ENCODE measurements around the gene PPP1R3F. TPM values are rescaled to one million over a fixed set of nuclear protein-coding genes. Genes with fewer than 3 reads are reported as not detected.
A peak's percentile ranks its signal among the peaks of the same experiment; 100 is the strongest.

The PPP1R3F gene
- polyA plus RNA-seq, 3 donors, result 0.47 to 1.6 (median 1.6) TPM

GRCh38 chrX:49231333-49232000, 38.1 kb upstream of the PPP1R3F start:
- 94% methylated on average over 3 of the region's 10 CpGs for WGBS (ENCODE audit: insufficient coverage)
- Mint-ChIP-seq H3K36me3 (no peaks in the 10 kb centered on the region), H3K9me3 (peaks cover 0 to 26% (median 10%) of the 10 kb centered on the region in 7 donors), H3K4me3 (peak overlapping the region in 1 of 2 donors; percentile 79), H3K4me1 (peaks cover 17% of the 10 kb centered on the region), H3K27ac (peak overlapping the region in 6 of 7 donors; percentile 61 to 92 (median 82)), H3K27me3 (ENCODE audit: low read depth in 3 of 3) (peaks cover 2 to 3% (median 2%) of the 10 kb centered on the region in 3 donors)
- peak overlapping the region; percentile 81 for H2AFZ ChIP-seq (ENCODE audit: insufficient read depth, low read depth, low read length, poor library complexity, severe bottlenecking)
- TF ChIP-seq CTCF (IDR thresholded peaks at IDR 0.05), result no peak
- H3K9ac ChIP-seq (ENCODE audit: insufficient read depth, low read length, poor library complexity, severe bottlenecking), result peak overlapping the region; percentile 68
- peaks cover 23 to 25% of the 10 kb centered on the region in 2 donors for H3K4me1 ChIP-seq (ENCODE audit: control insufficient read depth in 1 of 2, insufficient read depth in 2 of 2, low read length in 2 of 2)
- H3K4me2 ChIP-seq (replicated peaks; ENCODE audit: extremely low read depth, low read length, poor library complexity, severe bottlenecking), result peak overlapping the region; percentile 71
- peaks cover 15% of the 10 kb centered on the region for H3K79me2 ChIP-seq (ENCODE audit: insufficient read depth, low read length)
- H3K9me3 ChIP-seq (replicated peaks in 1 of 2; ENCODE audit: control insufficient read depth in 1 of 2, insufficient read depth in 1 of 2, low read length in 2 of 2), result no peaks in the 10 kb centered on the region
- no peak for DNase-seq
- intact Hi-C loops (cut with micrococcal nuclease), result no loop called here
- H3K36me3 ChIP-seq (replicated peaks in 1 of 2; ENCODE audit: control insufficient read depth in 1 of 2, insufficient read depth in 2 of 2, low read length in 2 of 2), result no peaks in the 10 kb centered on the region
- H4K20me1 ChIP-seq (ENCODE audit: insufficient read depth, low read length), result no peaks in the 10 kb centered on the region
- H3K4me3 ChIP-seq (replicated peaks in 1 of 3; ENCODE audit: low read depth in 2 of 3, low read length in 3 of 3), result peak overlapping the region in 1 of 3 experiments; percentile 74
- H3K27me3 ChIP-seq (ENCODE audit: control insufficient read depth in 2 of 2, insufficient read depth in 2 of 2, low read length in 2 of 2), result no peaks in the 10 kb centered on the region
- H3K27ac ChIP-seq (ENCODE audit: low read depth in 1 of 2, low read length in 2 of 2), result peak overlapping the region; percentile 65 to 87

GRCh38 chrX:49232525-49232924, 37.1 kb upstream of the PPP1R3F start:
- intact Hi-C loops (cut with micrococcal nuclease), result no loop called here
- DNase-seq, result no peak
- Mint-ChIP-seq H3K36me3 (no peaks in the 10 kb centered on the region), H3K4me3 (no peak overlapping the region), H3K27ac (no peak overlapping the region), H3K27me3 (ENCODE audit: low read depth in 3 of 3) (peaks cover 0 to 5% (median 2%) of the 10 kb centered on the region in 3 donors), H3K4me1 (peaks cover 27% of the 10 kb centered on the region), H3K9me3 (peaks cover 0 to 26% (median 10%) of the 10 kb centered on the region in 7 donors)
- H3K4me3 ChIP-seq (replicated peaks in 1 of 3; ENCODE audit: low read depth in 2 of 3, low read length in 3 of 3), result no peak overlapping the region
- H3K4me2 ChIP-seq (replicated peaks; ENCODE audit: extremely low read depth, low read length, poor library complexity, severe bottlenecking), result no peak overlapping the region
- H2AFZ ChIP-seq (ENCODE audit: insufficient read depth, low read depth, low read length, poor library complexity, severe bottlenecking), result no peak overlapping the region
- H3K9me3 ChIP-seq (replicated peaks in 1 of 2; ENCODE audit: control insufficient read depth in 1 of 2, insufficient read depth in 1 of 2, low read length in 2 of 2), result no peaks in the 10 kb centered on the region
- TF ChIP-seq CTCF (IDR thresholded peaks at IDR 0.05), result no peak
- H3K27me3 ChIP-seq (ENCODE audit: control insufficient read depth in 2 of 2, insufficient read depth in 2 of 2, low read length in 2 of 2), result no peaks in the 10 kb centered on the region
- H4K20me1 ChIP-seq (ENCODE audit: insufficient read depth, low read length), result no peaks in the 10 kb centered on the region
- H3K36me3 ChIP-seq (replicated peaks in 1 of 2; ENCODE audit: control insufficient read depth in 1 of 2, insufficient read depth in 2 of 2, low read length in 2 of 2), result no peaks in the 10 kb centered on the region
- no peak overlapping the region for H3K9ac ChIP-seq (ENCODE audit: insufficient read depth, low read length, poor library complexity, severe bottlenecking)
- H3K79me2 ChIP-seq (ENCODE audit: insufficient read depth, low read length), result peaks cover 19% of the 10 kb centered on the region
- WGBS (ENCODE audit: insufficient coverage), result no CpG with 5 or more reads among the region's 2 CpGs
- no peak overlapping the region for H3K27ac ChIP-seq (ENCODE audit: low read depth in 1 of 2, low read length in 2 of 2)
- H3K4me1 ChIP-seq (ENCODE audit: control insufficient read depth in 1 of 2, insufficient read depth in 2 of 2, low read length in 2 of 2), result peaks cover 32 to 36% of the 10 kb centered on the region in 2 donors

Data from CD14-positive monocyte (primary cell).